K562 (cell line): ENCODE results near the gene SCG2. TPM values are rescaled to one million over a fixed set of nuclear protein-coding genes. Genes with fewer than 3 reads are reported as not detected.

Source experiments
- GATAD2A ChIP-seq: fragments of 450-650 bp; IDR thresholded peaks from 2 replicates; pipeline ENCODE4 v1.6.1; 2017
- HDAC3 ChIP-seq: fragments of 450-650 bp; IDR thresholded peaks from 2 replicates; pipeline ENCODE4 v1.6.1; 2018; ENCODE audit warnings: borderline replicate concordance, mild to moderate bottlenecking, moderate library complexity; ENCODE audit not compliant: partially characterized antibody
- KDM1A ChIP-seq, 2 experiments: fragments of 450-650 bp; IDR thresholded peaks; 2 replicates each; pipeline ENCODE4 v1.6.1; 2016; ENCODE audit warnings: mild to moderate bottlenecking in 2 of 2
- KLF13 ChIP-seq: fragments of 450-650 bp; IDR thresholded peaks from 2 replicates; pipeline ENCODE4 v1.6.1; 2016; ENCODE audit warnings: missing genetic modification characterization, low read depth, mild to moderate bottlenecking, missing compliant biosample characterization, moderate library complexity, borderline replicate concordance
- MAFF ChIP-seq: IDR thresholded peaks from 2 replicates; pipeline ENCODE4 v1.6.1; 2012; ENCODE audit warnings: low read length, improper control_type of control experiment
- MBD2 ChIP-seq: sonication (generic); IDR thresholded peaks from 2 replicates; pipeline ENCODE4 v1.6.1; 2016; ENCODE audit warnings: low read depth, borderline replicate concordance
- PHF20 ChIP-seq: fragments of 450-650 bp; IDR thresholded peaks from 2 replicates; pipeline ENCODE4 v1.6.1; 2018; ENCODE audit not compliant: partially characterized antibody
- SAP30 ChIP-seq: fragments of 200-600 bp; sonication (generic); IDR thresholded peaks from 2 replicates; pipeline ENCODE4 v1.6.1; 2012; ENCODE audit warnings: borderline replicate concordance, low read depth, mild to moderate bottlenecking, moderate library complexity, low read length, control low read depth, inconsistent platforms; ENCODE audit not compliant: insufficient read depth, poor library complexity, severe bottlenecking
- SREBF2 ChIP-seq: sonication (generic); formaldehyde crosslinking; IDR thresholded peaks from 2 replicates; pipeline ENCODE4 v1.4.0; 2020; ENCODE audit warnings: mild to moderate bottlenecking, missing genetic modification reagents
- TFAM ChIP-seq: fragments of 250-450 bp; sonication (Bioruptor Pico); conservative IDR thresholded peaks from 2 replicates; pipeline ENCODE4 v1.5.0; 2021; ENCODE audit warnings: mild to moderate bottlenecking, moderate library complexity
- U2AF2 ChIP-seq: fragments of 200-400 bp; formaldehyde crosslinking; optimal IDR thresholded peaks from 2 replicates; pipeline ENCODE3; 2017; ENCODE audit warnings: low read depth, mild to moderate bottlenecking, low read length
- ZNF197 ChIP-seq: fragments of 200-800 bp; sonication (Bioruptor generic); IDR thresholded peaks from 2 replicates; pipeline ENCODE4 v1.6.1; 2016; ENCODE audit warnings: low read depth, missing genetic modification characterization, missing compliant biosample characterization
- ZNF324 ChIP-seq: fragments of 250-450 bp; sonication (Bioruptor Pico); IDR thresholded peaks from 2 replicates; pipeline ENCODE4 v1.4.0; 2020; ENCODE audit warnings: mild to moderate bottlenecking
- ZNF644 ChIP-seq: fragments of 200-800 bp; sonication (Bioruptor generic); IDR thresholded peaks from 2 replicates; pipeline ENCODE4 v1.6.1; 2016; ENCODE audit warnings: low read depth, missing genetic modification characterization, missing compliant biosample characterization
- ZNF76 ChIP-seq: fragments of 250-450 bp; sonication (Bioruptor Pico); IDR thresholded peaks from 2 replicates; pipeline ENCODE4 v1.4.0; 2020; ENCODE audit warnings: mild to moderate bottlenecking, moderate library complexity, borderline replicate concordance
- polyA plus RNA-seq, 8 experiments: library from polyadenylated mRNA; depleted of rRNA in 4 of 8; stranded (reverse) in 5 of 8; unstranded in 3 of 8; fragments of >200 nt; fragmentation: Nextera tagmentation in 2 of 8; fragmentation: Illumina TruSeq in 1 of 8; extraction: Ambion mirVana in 2 of 8; extraction: Trizol in 1 of 8; gene quantifications; 2 replicates each; pipeline versions ENCODE4 v1.2.1 to v1.2.3, GENCODE V29; 2011 to 2014; ENCODE audit warnings: inconsistent platforms in 1 of 8, missing spikeins in 1 of 8
- total RNA-seq, 7 experiments: library from RNA; depleted of rRNA in 6 of 7; stranded (reverse); fragments of >200 nt in 6 of 7; fragmentation: Illumina TruSeq in 2 of 7; extraction: Trizol in 2 of 7; gene quantifications; 2 replicates each; pipeline versions ENCODE4 v1.2.1 to v1.2.3, GENCODE V29; 2011 to 2021; ENCODE audit warnings: low replicate concordance in 1 of 7
- TF ChIP-seq, protein P1 (sequence below): fragments of 150-350 bp; IDR thresholded peaks from 2 replicates; pipeline ENCODE4 v1.6.1; 2014; ENCODE audit warnings: low read depth, mild to moderate bottlenecking, low read length, borderline replicate concordance
- TF ChIP-seq, protein P2 (sequence below): fragments of 250-450 bp; sonication (Bioruptor Pico); IDR thresholded peaks from 2 replicates; pipeline ENCODE4 v1.8.0; 2021; ENCODE audit warnings: borderline replicate concordance, mild to moderate bottlenecking, moderate library complexity; ENCODE audit not compliant: poor library complexity, severe bottlenecking
- TF ChIP-seq, protein P3 (sequence below), 2 experiments: fragments of 450-650 bp in 1 of 2; sonication (generic) in 1 of 2; formaldehyde crosslinking in 1 of 2; IDR thresholded peaks in 1 of 2; conservative IDR thresholded peaks in 1 of 2; 2 replicates each; pipeline versions ENCODE4 v1.6.1 to v1.8.1; 2016 to 2023; ENCODE audit warnings: mild to moderate bottlenecking in 2 of 2, moderate library complexity in 2 of 2, inconsistent platforms in 1 of 2, missing genetic modification reagents in 1 of 2
- TF ChIP-seq, protein P4 (sequence below): fragments of 450-650 bp; IDR thresholded peaks from 2 replicates; pipeline ENCODE4 v1.6.1; 2016; ENCODE audit warnings: mild to moderate bottlenecking

SCG2 gene
- total and polyA plus RNA-seq, 9 of the 15 experiments (the other 6 are each of a cell fraction or from before 2014, with no cell fraction given), result 0.07 to 1.6 (median 1.1) TPM

DNA sequence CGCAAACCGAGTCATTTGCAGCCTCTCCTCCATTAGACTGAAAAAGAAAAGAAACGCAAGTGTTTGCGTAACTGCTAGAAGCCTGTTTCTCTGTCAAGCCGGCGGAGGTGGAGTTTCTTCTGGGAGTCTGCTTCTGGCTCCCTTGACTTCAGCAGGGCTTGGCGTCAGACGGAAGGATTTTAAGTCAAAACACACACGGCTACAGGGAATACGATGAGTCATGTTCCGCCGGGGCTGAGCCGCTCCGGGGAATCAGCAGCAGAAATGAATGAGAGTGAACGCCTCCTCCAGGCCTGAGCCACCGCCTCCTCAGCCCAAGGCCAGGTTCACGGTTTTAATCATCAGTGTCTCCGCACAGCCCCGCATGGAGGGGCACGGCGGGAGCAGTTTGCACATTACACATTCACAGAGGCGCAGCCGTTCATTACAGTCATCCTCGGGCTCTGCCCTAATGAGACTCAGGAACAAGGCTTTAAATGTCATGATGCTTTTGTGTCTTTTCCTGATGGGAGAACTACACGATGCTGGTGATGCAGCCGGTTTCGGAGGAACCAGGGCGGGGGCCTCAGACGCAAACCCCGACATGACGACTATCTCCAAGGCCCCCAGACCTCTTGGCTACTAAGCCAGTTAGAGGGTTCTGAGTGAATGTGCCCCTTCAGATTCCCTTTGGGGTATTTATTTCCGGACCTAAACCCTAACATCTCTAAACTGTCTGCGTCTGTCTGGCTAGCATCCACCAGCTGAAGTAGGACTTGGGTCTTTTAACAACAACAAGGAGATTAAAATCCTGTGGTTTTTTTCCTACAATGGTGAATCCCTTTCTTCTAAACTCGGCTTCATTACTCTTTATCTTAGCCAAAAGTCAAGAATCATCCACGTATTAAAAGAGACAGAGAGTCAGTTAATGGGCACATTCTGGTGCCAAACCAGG is 11.1 kb upstream of the SCG2 start (continued):
- TF ChIP-seq HDAC3 (no peak), U2AF2 (no peak), PHF20 (no peak), GATAD2A (no peak), TFAM (no peak), ZNF644 (no peak), ZNF197 (CRISPR knock-in tag) (no peak), KLF13 (tag) (no peak), MBD2 (no peak), KDM1A (IDR thresholded peaks at IDR 0.05) (no peak), ZNF76 (no peak), SREBF2 (no peak), SAP30 (no peak), ZNF324 (CRISPR knock-in tag) (no peak), MAFF (peak; percentile 48; the same call in 1 of the 2 replicates)
- TF ChIP-seq, protein P1, sequence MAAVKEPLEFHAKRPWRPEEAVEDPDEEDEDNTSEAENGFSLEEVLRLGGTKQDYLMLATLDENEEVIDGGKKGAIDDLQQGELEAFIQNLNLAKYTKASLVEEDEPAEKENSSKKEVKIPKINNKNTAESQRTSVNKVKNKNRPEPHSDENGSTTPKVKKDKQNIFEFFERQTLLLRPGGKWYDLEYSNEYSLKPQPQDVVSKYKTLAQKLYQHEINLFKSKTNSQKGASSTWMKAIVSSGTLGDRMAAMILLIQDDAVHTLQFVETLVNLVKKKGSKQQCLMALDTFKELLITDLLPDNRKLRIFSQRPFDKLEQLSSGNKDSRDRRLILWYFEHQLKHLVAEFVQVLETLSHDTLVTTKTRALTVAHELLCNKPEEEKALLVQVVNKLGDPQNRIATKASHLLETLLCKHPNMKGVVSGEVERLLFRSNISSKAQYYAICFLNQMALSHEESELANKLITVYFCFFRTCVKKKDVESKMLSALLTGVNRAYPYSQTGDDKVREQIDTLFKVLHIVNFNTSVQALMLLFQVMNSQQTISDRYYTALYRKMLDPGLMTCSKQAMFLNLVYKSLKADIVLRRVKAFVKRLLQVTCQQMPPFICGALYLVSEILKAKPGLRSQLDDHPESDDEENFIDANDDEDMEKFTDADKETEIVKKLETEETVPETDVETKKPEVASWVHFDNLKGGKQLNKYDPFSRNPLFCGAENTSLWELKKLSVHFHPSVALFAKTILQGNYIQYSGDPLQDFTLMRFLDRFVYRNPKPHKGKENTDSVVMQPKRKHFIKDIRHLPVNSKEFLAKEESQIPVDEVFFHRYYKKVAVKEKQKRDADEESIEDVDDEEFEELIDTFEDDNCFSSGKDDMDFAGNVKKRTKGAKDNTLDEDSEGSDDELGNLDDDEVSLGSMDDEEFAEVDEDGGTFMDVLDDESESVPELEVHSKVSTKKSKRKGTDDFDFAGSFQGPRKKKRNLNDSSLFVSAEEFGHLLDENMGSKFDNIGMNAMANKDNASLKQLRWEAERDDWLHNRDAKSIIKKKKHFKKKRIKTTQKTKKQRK, result no peak
- TF ChIP-seq, protein P2, sequence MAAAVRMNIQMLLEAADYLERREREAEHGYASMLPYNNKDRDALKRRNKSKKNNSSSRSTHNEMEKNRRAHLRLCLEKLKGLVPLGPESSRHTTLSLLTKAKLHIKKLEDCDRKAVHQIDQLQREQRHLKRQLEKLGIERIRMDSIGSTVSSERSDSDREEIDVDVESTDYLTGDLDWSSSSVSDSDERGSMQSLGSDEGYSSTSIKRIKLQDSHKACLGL, result no peak
- TF ChIP-seq, protein P3, sequence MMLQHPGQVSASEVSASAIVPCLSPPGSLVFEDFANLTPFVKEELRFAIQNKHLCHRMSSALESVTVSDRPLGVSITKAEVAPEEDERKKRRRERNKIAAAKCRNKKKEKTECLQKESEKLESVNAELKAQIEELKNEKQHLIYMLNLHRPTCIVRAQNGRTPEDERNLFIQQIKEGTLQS (IDR thresholded peaks at IDR 0.05), result peak; percentile 86
- TF ChIP-seq, protein P3 (CRISPR knock-in tag; conservative IDR thresholded peaks at IDR 0.05), result no peak
- TF ChIP-seq, protein P4, sequence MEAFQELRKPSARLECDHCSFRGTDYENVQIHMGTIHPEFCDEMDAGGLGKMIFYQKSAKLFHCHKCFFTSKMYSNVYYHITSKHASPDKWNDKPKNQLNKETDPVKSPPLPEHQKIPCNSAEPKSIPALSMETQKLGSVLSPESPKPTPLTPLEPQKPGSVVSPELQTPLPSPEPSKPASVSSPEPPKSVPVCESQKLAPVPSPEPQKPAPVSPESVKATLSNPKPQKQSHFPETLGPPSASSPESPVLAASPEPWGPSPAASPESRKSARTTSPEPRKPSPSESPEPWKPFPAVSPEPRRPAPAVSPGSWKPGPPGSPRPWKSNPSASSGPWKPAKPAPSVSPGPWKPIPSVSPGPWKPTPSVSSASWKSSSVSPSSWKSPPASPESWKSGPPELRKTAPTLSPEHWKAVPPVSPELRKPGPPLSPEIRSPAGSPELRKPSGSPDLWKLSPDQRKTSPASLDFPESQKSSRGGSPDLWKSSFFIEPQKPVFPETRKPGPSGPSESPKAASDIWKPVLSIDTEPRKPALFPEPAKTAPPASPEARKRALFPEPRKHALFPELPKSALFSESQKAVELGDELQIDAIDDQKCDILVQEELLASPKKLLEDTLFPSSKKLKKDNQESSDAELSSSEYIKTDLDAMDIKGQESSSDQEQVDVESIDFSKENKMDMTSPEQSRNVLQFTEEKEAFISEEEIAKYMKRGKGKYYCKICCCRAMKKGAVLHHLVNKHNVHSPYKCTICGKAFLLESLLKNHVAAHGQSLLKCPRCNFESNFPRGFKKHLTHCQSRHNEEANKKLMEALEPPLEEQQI, result no peak
